Progenitor cell of endocrine pancreas (in vitro differentiated cells): ENCODE measurements around the gene ZFAND4. TPM values are rescaled to one million over a fixed set of nuclear protein-coding genes. Genes with fewer than 3 reads are reported as not detected.
"Not testable (repeated sequence)": the region's sequence is repeated elsewhere in the genome, so short reads cannot be mapped to it uniquely, and the experiment has no call there.

Source experiments
- DNase-seq: peaks from one replicate; pipeline ENCODE4 v3.0.0; 2021; ENCODE audit warnings: low spot score; ENCODE audit not compliant: unreplicated experiment
- H3K27ac Mint-ChIP-seq: 2 replicates; pipeline ENCODE4 v1.8.0; 2021; ENCODE audit warnings: mild to moderate bottlenecking, moderate library complexity, mixed read lengths
- H3K27me3 Mint-ChIP-seq: 2 replicates; pipeline ENCODE4 v1.8.0; 2021; ENCODE audit warnings: mixed read lengths
- H3K36me3 Mint-ChIP-seq: 2 replicates; pipeline ENCODE4 v1.8.0; 2022; ENCODE audit warnings: mixed read lengths; ENCODE audit not compliant: insufficient read depth
- H3K4me1 Mint-ChIP-seq: 2 replicates; pipeline ENCODE4 v1.8.0; 2021; ENCODE audit warnings: low read depth, mixed read lengths
- H3K4me3 Mint-ChIP-seq: 2 replicates; pipeline ENCODE4 v1.8.0; 2021; ENCODE audit warnings: low read depth, mild to moderate bottlenecking, moderate library complexity, mixed read lengths
- H3K9me3 Mint-ChIP-seq: 2 replicates; pipeline ENCODE4 v1.8.0; 2021; ENCODE audit warnings: low read depth, mixed read lengths
- total RNA-seq: library from RNA; stranded (reverse); gene quantifications from 2 replicates; pipeline ENCODE4 v1.2.1, GENCODE V29; 2021
- TF ChIP-seq, protein P1 (sequence below): fragments of 200-600 bp; sonication (generic); IDR thresholded peaks from one replicate; pipeline ENCODE4 v1.5.0; 2021; ENCODE audit warnings: antibody characterized with exemption, mild to moderate bottlenecking; ENCODE audit not compliant: unreplicated experiment

Gene ZFAND4
- total RNA-seq, 1 donor from 2014 or later: 27.9 TPM

DNA sequence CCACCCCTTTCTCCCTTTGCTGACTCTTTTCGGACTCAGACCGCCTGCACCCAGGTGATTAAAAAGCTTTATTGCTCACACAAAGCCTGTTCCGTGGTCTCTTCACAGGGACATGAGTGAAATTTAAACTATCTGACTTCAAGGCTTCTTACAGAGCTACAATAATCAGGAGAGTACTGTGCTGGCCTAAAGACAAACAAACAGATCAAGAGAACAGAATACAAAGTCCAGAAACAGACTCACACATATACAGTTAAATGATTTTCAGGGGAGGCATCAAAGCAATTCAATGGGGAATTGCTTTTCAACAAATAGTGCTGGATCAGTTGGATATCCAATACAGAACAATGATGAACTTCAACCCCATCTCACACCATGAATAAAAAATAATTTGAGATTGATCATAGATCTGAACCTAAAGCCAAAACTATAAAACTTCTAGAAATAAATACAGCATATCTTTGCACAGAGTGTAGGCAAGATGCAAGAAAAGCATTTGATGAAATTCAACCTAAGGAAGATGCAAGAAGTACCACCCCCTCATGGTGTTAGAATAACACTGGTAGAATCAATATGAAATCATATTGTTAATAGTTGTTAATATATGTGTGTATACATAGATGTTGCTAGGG lies 96.5 kb downstream of the ZFAND4 start:
- H3K4me3 Mint-ChIP-seq: no peak overlapping the region
- no peaks in the 10 kb centered on the region for H3K27me3 Mint-ChIP-seq
- TF ChIP-seq, protein P1, sequence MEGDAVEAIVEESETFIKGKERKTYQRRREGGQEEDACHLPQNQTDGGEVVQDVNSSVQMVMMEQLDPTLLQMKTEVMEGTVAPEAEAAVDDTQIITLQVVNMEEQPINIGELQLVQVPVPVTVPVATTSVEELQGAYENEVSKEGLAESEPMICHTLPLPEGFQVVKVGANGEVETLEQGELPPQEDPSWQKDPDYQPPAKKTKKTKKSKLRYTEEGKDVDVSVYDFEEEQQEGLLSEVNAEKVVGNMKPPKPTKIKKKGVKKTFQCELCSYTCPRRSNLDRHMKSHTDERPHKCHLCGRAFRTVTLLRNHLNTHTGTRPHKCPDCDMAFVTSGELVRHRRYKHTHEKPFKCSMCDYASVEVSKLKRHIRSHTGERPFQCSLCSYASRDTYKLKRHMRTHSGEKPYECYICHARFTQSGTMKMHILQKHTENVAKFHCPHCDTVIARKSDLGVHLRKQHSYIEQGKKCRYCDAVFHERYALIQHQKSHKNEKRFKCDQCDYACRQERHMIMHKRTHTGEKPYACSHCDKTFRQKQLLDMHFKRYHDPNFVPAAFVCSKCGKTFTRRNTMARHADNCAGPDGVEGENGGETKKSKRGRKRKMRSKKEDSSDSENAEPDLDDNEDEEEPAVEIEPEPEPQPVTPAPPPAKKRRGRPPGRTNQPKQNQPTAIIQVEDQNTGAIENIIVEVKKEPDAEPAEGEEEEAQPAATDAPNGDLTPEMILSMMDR: no peak
- H3K27ac Mint-ChIP-seq: no peak overlapping the region
- peaks cover 2% of the 10 kb centered on the region for H3K36me3 Mint-ChIP-seq
- peaks cover 7% of the 10 kb centered on the region for H3K9me3 Mint-ChIP-seq
- peaks cover 7% of the 10 kb centered on the region for H3K4me1 Mint-ChIP-seq
- DNase-seq: no peak

DNA sequence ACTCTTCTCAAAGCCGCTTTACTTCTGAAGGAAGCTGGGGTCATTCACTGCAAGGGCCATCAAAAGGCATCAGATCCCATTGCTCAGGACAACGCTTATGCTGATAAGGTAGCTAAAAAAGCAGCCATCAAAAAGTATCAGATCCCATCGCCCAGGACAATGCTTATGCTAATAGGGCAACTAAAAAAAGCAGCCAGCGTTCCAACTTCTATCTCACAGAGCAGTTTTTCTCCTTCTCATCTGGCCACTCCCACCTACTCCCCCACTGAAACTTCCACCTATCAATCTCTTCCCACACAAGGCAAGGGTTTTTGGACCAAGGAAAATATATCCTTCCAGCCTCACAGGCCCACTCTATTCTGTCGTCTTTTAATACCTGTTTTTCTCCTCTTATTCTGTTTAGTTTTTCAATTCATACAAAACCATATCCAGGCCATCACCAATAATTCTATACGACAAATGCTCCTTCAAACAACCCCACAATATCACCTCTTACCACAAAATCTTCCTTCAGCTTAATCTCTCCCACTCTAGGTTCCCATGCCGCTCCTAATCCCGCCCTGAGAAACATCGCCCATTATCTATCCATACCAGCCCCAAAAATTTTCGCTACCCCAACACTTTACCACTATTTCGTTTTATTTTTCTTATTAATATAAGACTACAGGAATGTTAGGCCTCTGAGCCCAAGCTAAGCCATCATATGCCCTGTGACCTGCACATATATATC lies 97.4 kb downstream of the ZFAND4 start:
- not testable (repeated sequence) for H3K4me1 Mint-ChIP-seq, DNase-seq, H3K4me3 Mint-ChIP-seq, H3K27me3 Mint-ChIP-seq, H3K9me3 Mint-ChIP-seq, H3K27ac Mint-ChIP-seq, H3K36me3 Mint-ChIP-seq

DNA sequence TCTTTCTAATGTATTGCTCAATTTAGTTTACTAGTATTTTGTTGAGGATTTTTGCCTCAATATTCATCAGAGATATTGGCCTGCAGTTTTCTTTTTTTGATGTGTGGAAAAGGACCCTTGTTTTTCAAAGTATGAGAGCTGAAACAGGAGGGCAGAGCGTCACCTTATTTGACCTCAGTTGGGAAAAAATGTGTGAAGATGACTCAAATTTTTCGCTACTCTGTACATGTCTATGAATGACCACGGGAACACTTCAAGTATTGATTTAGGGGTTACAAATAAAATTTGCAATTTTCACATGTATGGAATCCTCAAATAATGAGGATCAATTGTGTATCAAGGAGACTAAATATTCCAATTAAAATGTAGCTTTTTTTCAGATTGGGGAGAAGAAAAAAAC lies 103.1 kb downstream of the ZFAND4 start:
- Mint-ChIP-seq H3K36me3 (peaks cover 14% of the 10 kb centered on the region), H3K27ac (no peak overlapping the region), H3K4me3 (no peak overlapping the region), H3K9me3 (peaks cover 20% of the 10 kb centered on the region), H3K27me3 (no peaks in the 10 kb centered on the region), H3K4me1 (no peaks in the 10 kb centered on the region)
- DNase-seq: no peak
- TF ChIP-seq, protein P1: no peak

DNA sequence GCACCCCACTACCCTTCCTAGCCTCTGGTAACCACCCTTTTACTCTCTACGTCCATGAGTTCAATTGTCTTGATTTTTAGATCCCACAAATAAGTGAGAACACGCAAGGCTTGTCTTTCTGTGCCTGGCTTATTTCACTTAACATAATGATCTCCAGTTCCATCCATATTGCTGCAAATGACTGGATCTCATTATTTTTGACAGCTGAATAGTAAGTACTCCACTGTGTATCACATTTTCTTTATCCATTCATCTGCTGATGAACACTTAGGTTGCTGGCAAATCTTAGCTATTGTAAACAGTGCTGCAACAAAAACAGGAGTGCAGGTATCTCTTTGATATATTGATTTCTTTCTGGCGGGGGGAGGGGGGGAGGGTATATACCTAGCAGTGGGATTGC lies 106.2 kb downstream of the ZFAND4 start:
- no peak overlapping the region for H3K4me3 Mint-ChIP-seq
- no peak for DNase-seq
- no peaks in the 10 kb centered on the region for H3K4me1 Mint-ChIP-seq
- H3K27ac Mint-ChIP-seq: no peak overlapping the region
- H3K9me3 Mint-ChIP-seq: peaks cover 19% of the 10 kb centered on the region
- H3K36me3 Mint-ChIP-seq: peaks cover 17% of the 10 kb centered on the region
- TF ChIP-seq, protein P1: no peak
- no peaks in the 10 kb centered on the region for H3K27me3 Mint-ChIP-seq

Other genes starting within 250 kb of the ZFAND4 start
- 51.8 and 61.0 TPM in 2 replicates for gene WASHC2C, start 54.5 kb upstream of the ZFAND4 start, total RNA-seq
- gene AGAP4, start 174.7 kb upstream of the ZFAND4 start, total RNA-seq: 41.1 and 47.4 TPM in 2 replicates